Myometrial cell (primary cell): ENCODE results near the gene IL17RA. TPM values are rescaled to one million over a fixed set of nuclear protein-coding genes. Genes with fewer than 3 reads are reported as not detected.

Experiments
- total RNA-seq: library from RNA; depleted of rRNA; stranded (reverse); fragments of >200 nt; gene quantifications from 2 replicates; pipeline ENCODE4 v1.2.3, GENCODE V29; 2015

The IL17RA gene, protein sequence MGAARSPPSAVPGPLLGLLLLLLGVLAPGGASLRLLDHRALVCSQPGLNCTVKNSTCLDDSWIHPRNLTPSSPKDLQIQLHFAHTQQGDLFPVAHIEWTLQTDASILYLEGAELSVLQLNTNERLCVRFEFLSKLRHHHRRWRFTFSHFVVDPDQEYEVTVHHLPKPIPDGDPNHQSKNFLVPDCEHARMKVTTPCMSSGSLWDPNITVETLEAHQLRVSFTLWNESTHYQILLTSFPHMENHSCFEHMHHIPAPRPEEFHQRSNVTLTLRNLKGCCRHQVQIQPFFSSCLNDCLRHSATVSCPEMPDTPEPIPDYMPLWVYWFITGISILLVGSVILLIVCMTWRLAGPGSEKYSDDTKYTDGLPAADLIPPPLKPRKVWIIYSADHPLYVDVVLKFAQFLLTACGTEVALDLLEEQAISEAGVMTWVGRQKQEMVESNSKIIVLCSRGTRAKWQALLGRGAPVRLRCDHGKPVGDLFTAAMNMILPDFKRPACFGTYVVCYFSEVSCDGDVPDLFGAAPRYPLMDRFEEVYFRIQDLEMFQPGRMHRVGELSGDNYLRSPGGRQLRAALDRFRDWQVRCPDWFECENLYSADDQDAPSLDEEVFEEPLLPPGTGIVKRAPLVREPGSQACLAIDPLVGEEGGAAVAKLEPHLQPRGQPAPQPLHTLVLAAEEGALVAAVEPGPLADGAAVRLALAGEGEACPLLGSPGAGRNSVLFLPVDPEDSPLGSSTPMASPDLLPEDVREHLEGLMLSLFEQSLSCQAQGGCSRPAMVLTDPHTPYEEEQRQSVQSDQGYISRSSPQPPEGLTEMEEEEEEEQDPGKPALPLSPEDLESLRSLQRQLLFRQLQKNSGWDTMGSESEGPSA
- 6.4 and 6.6 TPM in 2 replicates for total RNA-seq

GRCh38 chr22:17084554-17085276 lies at the start of gene IL17RA:
Gene IL17RA (plus strand): TSS chr22:17085000. CDS start chr22:17085092, 92 bp downstream.

DNA sequence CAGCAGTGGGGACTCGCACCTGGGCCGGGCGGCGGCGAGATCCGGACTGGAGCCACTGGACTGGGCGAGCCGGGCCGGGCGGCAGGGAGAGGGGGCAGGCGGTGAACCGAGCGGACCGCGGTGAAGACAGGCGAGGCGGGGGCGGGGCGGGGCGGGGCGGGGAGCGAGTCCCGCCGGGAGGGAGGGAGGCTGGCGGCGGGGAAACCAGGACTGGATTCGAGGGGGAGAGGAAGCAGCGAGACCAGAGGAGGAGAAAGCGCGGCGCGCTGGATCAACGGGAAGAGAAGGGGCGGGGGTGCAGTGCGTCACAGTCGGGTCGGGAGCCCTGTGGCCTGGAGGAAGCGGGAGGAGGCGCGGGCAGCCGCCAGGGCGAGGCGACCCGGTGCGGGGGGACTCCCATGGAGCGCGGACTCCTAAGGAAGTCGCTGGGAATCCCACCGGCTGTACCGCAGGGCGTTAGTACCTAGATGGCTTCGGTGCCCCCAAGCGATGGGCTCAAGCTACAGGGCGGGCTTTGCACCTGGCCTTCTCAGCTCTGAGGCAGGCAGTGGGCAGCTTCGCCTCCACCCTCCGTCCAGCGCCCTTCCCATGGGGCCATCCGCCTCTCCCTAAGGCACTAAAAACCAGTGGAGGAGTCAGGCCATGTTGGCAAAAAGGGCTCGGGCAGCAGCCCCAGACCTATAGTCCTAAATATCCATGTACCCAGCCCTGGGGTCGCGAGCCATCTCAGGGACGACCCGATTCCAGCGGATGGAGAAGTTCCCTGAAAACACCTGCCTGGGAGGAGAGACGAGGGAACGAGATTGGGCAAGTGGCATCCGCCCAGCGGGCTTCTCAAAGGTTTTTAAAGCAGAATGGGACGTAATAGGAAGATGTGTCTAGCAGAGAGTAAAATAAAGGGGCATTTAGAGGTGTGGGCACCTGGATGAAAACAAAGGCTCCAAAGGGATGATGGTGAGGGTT lies 36.7 kb downstream of the IL17RA start, which contains the start of gene TMEM121B:
TSS of gene TMEM121B (minus strand) at position 128 of the 963 bp plus-strand sequence. CDS start 233 bp downstream, outside the sequence.

GRCh38 chr22:17158568-17159503 lies 74.0 kb downstream of the IL17RA start, which contains the start of gene HDHD5:
Gene HDHD5 (minus strand): TSS chr22:17159277. CDS start chr22:17159251, 26 bp downstream.

Other genes starting within 250 kb of the IL17RA start
- gene GAB4, start 76.8 kb upstream of the IL17RA start, total RNA-seq = not detected in 2 replicates
- under 0.01 and 0.35 TPM in 2 replicates for gene TMEM121B, start 36.4 kb downstream of the IL17RA start, total RNA-seq
- 34.3 and 34.4 TPM in 2 replicates for gene HDHD5, start 74.3 kb downstream of the IL17RA start, total RNA-seq
- 5.8 and 8.9 TPM in 2 replicates for gene ADA2, start 134.4 kb downstream of the IL17RA start, total RNA-seq